OCI-LY1 (cell line): ENCODE measurements around the gene CFAP57.

Source experiments
- H2AFZ ChIP-seq: fragments of 200-600 bp; sonication (generic), shearing (Covaris generic); 2 replicates; pipeline ENCODE4 v1.6.0; 2014; ENCODE audit warnings: antibody characterized with exemption, mild to moderate bottlenecking, low read length
- H3F3A ChIP-seq: fragments of 200-600 bp; sonication (generic), shearing (Covaris generic); 2 replicates; pipeline ENCODE4 v1.6.0; 2014; ENCODE audit warnings: mild to moderate bottlenecking, antibody characterized with exemption, low read length, moderate library complexity; ENCODE audit not compliant: insufficient read depth
- H3K27ac ChIP-seq: fragments of 200-600 bp; sonication (generic); 2 replicates; pipeline ENCODE4 v1.5.1; 2014; ENCODE audit warnings: low read length, mixed run types, mild to moderate bottlenecking, low read depth; ENCODE audit not compliant: poor library complexity, severe bottlenecking
- H3K27me3 ChIP-seq: fragments of 200-600 bp; sonication (generic); 2 replicates; pipeline ENCODE4 v1.6.0; 2014; ENCODE audit warnings: antibody characterized with exemption, mild to moderate bottlenecking, low read length, moderate library complexity; ENCODE audit not compliant: insufficient read depth
- H3K36me3 ChIP-seq: fragments of 200-600 bp; sonication (generic); 2 replicates; pipeline ENCODE4 v1.6.1; 2014; ENCODE audit warnings: mild to moderate bottlenecking, antibody characterized with exemption, low read length, moderate library complexity, mixed read lengths; ENCODE audit not compliant: insufficient read depth
- H3K4me1 ChIP-seq: fragments of 200-600 bp; sonication (generic); 2 replicates; pipeline ENCODE4 v1.5.1; 2014; ENCODE audit warnings: mild to moderate bottlenecking, low read length, moderate library complexity; ENCODE audit not compliant: insufficient read depth, severe bottlenecking
- H3K4me2 ChIP-seq: fragments of 200-600 bp; sonication (generic), shearing (Covaris generic); 2 replicates; pipeline ENCODE4 v1.6.1; 2014; ENCODE audit warnings: low read length
- H3K4me3 ChIP-seq: fragments of 200-600 bp; sonication (generic); 2 replicates; pipeline ENCODE4 v1.5.1; 2014; ENCODE audit warnings: low read length, low read depth, mild to moderate bottlenecking, mixed read lengths; ENCODE audit not compliant: poor library complexity, severe bottlenecking
- H3K79me2 ChIP-seq: fragments of 200-600 bp; shearing (Covaris generic); 2 replicates; pipeline ENCODE4 v1.6.1; 2016; ENCODE audit warnings: mixed run types, low read length, mixed read lengths; ENCODE audit not compliant: insufficient read depth
- H3K9ac ChIP-seq: fragments of 200-600 bp; sonication (generic), shearing (Covaris generic); 2 replicates; pipeline ENCODE4 v1.6.1; 2014; ENCODE audit warnings: mild to moderate bottlenecking, low read length, mixed read lengths
- H3K9me2 ChIP-seq: fragments of 200-600 bp; sonication (generic), shearing (Covaris generic); 2 replicates; pipeline ENCODE4 v1.6.1; 2014; ENCODE audit warnings: low read depth, mild to moderate bottlenecking, low read length, mixed read lengths
- H3K9me3 ChIP-seq: fragments of 200-600 bp; shearing (Covaris generic); 2 replicates; pipeline ENCODE4 v1.6.1; 2014; ENCODE audit warnings: low read length, mixed read lengths
- H4K20me1 ChIP-seq: fragments of 200-600 bp; sonication (generic), shearing (Covaris generic); 2 replicates; pipeline ENCODE4 v1.6.0; 2016; ENCODE audit warnings: mild to moderate bottlenecking, low read length; ENCODE audit not compliant: insufficient read depth
- EZH2 ChIP-seq: fragments of 200-600 bp; sonication (generic), shearing (Covaris generic); IDR thresholded peaks from 2 replicates; pipeline ENCODE4 v1.8.0; 2017; ENCODE audit warnings: borderline replicate concordance, mixed run types, mild to moderate bottlenecking, antibody characterized with exemption, low read length, moderate library complexity, mixed read lengths
- TF ChIP-seq, protein P1 (sequence below): fragments of 200-600 bp; sonication (generic), shearing (Covaris generic); IDR thresholded peaks from 2 replicates; pipeline ENCODE4 v1.5.1; 2017; ENCODE audit warnings: mild to moderate bottlenecking, antibody characterized with exemption, low read length, moderate library complexity, mixed read lengths

CFAP57 gene

DNA sequence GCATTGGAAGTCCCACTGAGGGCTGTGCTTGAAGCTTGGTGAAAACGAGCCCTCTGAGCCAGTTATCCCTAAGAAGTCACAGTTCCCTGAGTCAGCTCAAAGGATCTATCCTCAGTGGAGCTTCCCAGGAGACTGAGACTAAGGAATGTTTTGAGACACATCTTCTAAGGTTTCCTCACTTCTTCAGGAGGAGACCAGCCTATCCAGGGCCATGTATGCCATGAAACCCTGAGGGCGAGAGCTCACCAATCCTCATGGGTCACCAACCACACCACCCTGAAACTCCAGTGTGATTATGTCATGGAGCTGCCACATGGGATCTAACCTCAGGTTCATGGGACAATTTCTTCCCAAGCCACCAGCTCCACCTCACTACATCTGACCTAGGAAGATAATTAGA is 121.0 kb downstream of the CFAP57 start:
- Histone ChIP-seq H3K36me3 (no peaks in the 10 kb centered on the region), H4K20me1 (no peaks in the 10 kb centered on the region), H3K9ac (no peak overlapping the region), H3K9me3 (no peaks in the 10 kb centered on the region), H3K4me1 (no peaks in the 10 kb centered on the region), H3K27ac (no peak overlapping the region), H3K4me3 (no peak overlapping the region), H3F3A (no peaks in the 10 kb centered on the region), H3K9me2 (no peaks in the 10 kb centered on the region), H3K27me3 (no peaks in the 10 kb centered on the region), H2AFZ (no peak overlapping the region), H3K79me2 (no peaks in the 10 kb centered on the region), H3K4me2 (no peak overlapping the region)
- no peak for TF ChIP-seq EZH2
- TF ChIP-seq, protein P1, sequence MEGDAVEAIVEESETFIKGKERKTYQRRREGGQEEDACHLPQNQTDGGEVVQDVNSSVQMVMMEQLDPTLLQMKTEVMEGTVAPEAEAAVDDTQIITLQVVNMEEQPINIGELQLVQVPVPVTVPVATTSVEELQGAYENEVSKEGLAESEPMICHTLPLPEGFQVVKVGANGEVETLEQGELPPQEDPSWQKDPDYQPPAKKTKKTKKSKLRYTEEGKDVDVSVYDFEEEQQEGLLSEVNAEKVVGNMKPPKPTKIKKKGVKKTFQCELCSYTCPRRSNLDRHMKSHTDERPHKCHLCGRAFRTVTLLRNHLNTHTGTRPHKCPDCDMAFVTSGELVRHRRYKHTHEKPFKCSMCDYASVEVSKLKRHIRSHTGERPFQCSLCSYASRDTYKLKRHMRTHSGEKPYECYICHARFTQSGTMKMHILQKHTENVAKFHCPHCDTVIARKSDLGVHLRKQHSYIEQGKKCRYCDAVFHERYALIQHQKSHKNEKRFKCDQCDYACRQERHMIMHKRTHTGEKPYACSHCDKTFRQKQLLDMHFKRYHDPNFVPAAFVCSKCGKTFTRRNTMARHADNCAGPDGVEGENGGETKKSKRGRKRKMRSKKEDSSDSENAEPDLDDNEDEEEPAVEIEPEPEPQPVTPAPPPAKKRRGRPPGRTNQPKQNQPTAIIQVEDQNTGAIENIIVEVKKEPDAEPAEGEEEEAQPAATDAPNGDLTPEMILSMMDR, result no peak

- no peak for TF ChIP-seq EZH2
- TF ChIP-seq, protein P1, result no peak
- Histone ChIP-seq H3K27ac (no peak overlapping the region), H3K9me2 (no peaks in the 10 kb centered on the region), H3K4me3 (no peak overlapping the region), H3K9me3 (no peaks in the 10 kb centered on the region), H3K9ac (no peak overlapping the region), H2AFZ (no peak overlapping the region), H3K79me2 (no peaks in the 10 kb centered on the region), H4K20me1 (no peaks in the 10 kb centered on the region), H3K27me3 (no peaks in the 10 kb centered on the region), H3F3A (no peaks in the 10 kb centered on the region), H3K36me3 (no peaks in the 10 kb centered on the region), H3K4me2 (no peak overlapping the region), H3K4me1 (no peaks in the 10 kb centered on the region)
Measured at GRCh38 chr1:43293896-43294760, 122.0 kb downstream of the CFAP57 start.

GRCh38 chr1:43294761-43295160 is 122.6 kb downstream of the CFAP57 start:
- TF ChIP-seq EZH2, result no peak
- TF ChIP-seq, protein P1, result no peak

More at GRCh38 chr1:43294761-43295160, 122.6 kb downstream of the CFAP57 start:
- no peak overlapping the region for H2AFZ ChIP-seq
- no peaks in the 10 kb centered on the region for H3K27me3 ChIP-seq
- no peaks in the 10 kb centered on the region for H3K4me1 ChIP-seq
- no peak overlapping the region for H3K27ac ChIP-seq
- no peaks in the 10 kb centered on the region for H3K79me2 ChIP-seq
- H3K9me2 ChIP-seq, result no peaks in the 10 kb centered on the region
- no peaks in the 10 kb centered on the region for H4K20me1 ChIP-seq
- H3K36me3 ChIP-seq, result no peaks in the 10 kb centered on the region
- no peak overlapping the region for H3K4me3 ChIP-seq
- no peak overlapping the region for H3K4me2 ChIP-seq
- no peaks in the 10 kb centered on the region for H3F3A ChIP-seq
- H3K9me3 ChIP-seq, result no peaks in the 10 kb centered on the region
- H3K9ac ChIP-seq, result no peak overlapping the region
